ENCODE data around the gene GDF2.

DNA sequence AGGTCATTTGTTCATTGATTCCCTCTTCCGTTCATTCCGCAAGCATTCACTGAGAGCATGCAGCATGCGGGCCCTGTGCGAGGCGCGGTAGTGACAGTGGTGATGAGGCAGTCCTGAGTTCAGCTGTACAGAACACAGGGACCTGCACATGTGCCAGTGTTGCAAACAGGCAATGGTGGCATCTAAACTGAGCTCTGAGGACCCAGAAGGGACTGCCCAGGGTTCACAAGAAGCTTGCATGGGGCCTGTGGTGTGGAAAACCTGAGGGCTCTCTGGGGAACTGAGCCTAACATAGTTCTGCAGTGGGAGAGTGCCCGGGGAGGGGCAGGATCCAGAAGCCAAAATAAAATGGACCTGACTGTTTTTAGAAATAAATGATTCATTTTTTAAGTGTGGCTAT, 48.6 kb downstream of the GDF2 start:
- TF ChIP-seq POLR2A (IDR thresholded peaks at IDR 0.05) (no peak), CTCF (IDR thresholded peaks at IDR 0.05) (no peak)

Data from tibial nerve (tissue), 3 donors.